DOHH2 (cell line): ENCODE data around the gene FASTKD1.
"Not testable (repeated sequence)": the region's sequence is repeated elsewhere in the genome, so short reads cannot be mapped to it uniquely, and the experiment has no call there.

Experiments used
- H3F3A ChIP-seq: fragments of 200-600 bp; sonication (generic), shearing (Covaris generic); 2 replicates; pipeline ENCODE4 v1.6.0; 2016; ENCODE audit warnings: antibody characterized with exemption, mild to moderate bottlenecking; ENCODE audit not compliant: control insufficient read depth, insufficient read depth
- H3K27ac ChIP-seq: fragments of 200-600 bp; sonication (generic); 2 replicates; pipeline ENCODE4 v1.5.1; 2014; ENCODE audit warnings: low read depth, mild to moderate bottlenecking, low read length, moderate library complexity
- H3K27me3 ChIP-seq: fragments of 200-600 bp; sonication (generic); 2 replicates; pipeline ENCODE4 v1.6.1; 2014; ENCODE audit warnings: mild to moderate bottlenecking, low read length, mixed read lengths; ENCODE audit not compliant: control insufficient read depth
- H3K36me3 ChIP-seq: fragments of 200-600 bp; sonication (generic); 2 replicates; pipeline ENCODE4 v1.6.1; 2014; ENCODE audit warnings: mild to moderate bottlenecking, low read length, moderate library complexity, mixed read lengths; ENCODE audit not compliant: control insufficient read depth
- H3K4me1 ChIP-seq: fragments of 200-600 bp; sonication (generic); 2 replicates; pipeline ENCODE4 v1.6.1; 2014; ENCODE audit warnings: mild to moderate bottlenecking, low read length, mixed read lengths; ENCODE audit not compliant: control insufficient read depth
- H3K4me2 ChIP-seq: fragments of 200-600 bp; sonication (generic); 2 replicates; pipeline ENCODE4 v1.6.0; 2014; ENCODE audit warnings: mild to moderate bottlenecking, low read length, moderate library complexity
- H3K4me3 ChIP-seq: fragments of 200-600 bp; sonication (generic); 2 replicates; pipeline ENCODE4 v1.5.1; 2014; ENCODE audit warnings: mild to moderate bottlenecking, low read length, mixed read lengths
- H3K79me2 ChIP-seq: fragments of 200-600 bp; sonication (generic); 2 replicates; pipeline ENCODE4 v1.6.1; 2014; ENCODE audit warnings: mild to moderate bottlenecking, low read length, mixed read lengths; ENCODE audit not compliant: control insufficient read depth
- H3K9me2 ChIP-seq: fragments of 200-600 bp; sonication (generic); replicated peaks from 2 replicates; pipeline ENCODE4 v1.6.1; 2014; ENCODE audit warnings: mild to moderate bottlenecking, low read length, mixed read lengths; ENCODE audit not compliant: control insufficient read depth
- H3K9me3 ChIP-seq: fragments of 200-600 bp; sonication (generic); 2 replicates; pipeline ENCODE4 v1.6.1; 2014; ENCODE audit warnings: antibody characterized with exemption, low read length, mixed read lengths; ENCODE audit not compliant: control insufficient read depth, insufficient read depth
- H4K20me1 ChIP-seq: fragments of 200-600 bp; sonication (generic); 2 replicates; pipeline ENCODE4 v1.6.0; 2014; ENCODE audit warnings: low read depth, mild to moderate bottlenecking, antibody characterized with exemption, low read length, moderate library complexity; ENCODE audit not compliant: control insufficient read depth, insufficient read depth
- EZH2phosphoT487 ChIP-seq: fragments of 200-600 bp; sonication (generic); IDR thresholded peaks from 2 replicates; pipeline ENCODE4 v1.6.1; 2017; ENCODE audit warnings: borderline replicate concordance, mild to moderate bottlenecking, antibody characterized with exemption, low read length, moderate library complexity, mixed read lengths
- TF ChIP-seq, protein P1 (sequence below): fragments of 200-600 bp; sonication (generic); IDR thresholded peaks from one replicate; pipeline ENCODE4 v1.5.1; 2014; ENCODE audit warnings: antibody characterized with exemption, mild to moderate bottlenecking, low read depth, low read length; ENCODE audit not compliant: poor library complexity, severe bottlenecking

Gene FASTKD1

DNA sequence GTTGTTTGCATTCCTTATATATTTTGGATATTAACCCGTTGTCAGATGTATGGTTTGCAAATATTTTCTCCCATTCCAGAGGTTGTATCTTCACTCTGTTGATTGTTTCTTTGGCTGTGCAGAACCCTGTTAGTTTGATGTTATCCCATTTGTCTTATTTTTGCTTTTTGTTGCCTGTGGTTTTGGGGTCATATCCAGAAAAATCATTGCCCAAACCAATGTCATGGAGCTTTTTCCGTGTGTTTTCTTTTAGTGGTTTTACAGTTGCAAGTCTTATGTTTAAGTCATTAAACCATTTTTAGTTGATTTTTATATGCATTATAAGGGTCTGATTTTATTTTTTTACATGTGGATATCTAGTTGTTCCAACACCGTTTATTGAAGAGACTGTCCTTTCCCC, 46.3 kb upstream of the FASTKD1 start:
- H3K27ac ChIP-seq, result no peak overlapping the region

DNA sequence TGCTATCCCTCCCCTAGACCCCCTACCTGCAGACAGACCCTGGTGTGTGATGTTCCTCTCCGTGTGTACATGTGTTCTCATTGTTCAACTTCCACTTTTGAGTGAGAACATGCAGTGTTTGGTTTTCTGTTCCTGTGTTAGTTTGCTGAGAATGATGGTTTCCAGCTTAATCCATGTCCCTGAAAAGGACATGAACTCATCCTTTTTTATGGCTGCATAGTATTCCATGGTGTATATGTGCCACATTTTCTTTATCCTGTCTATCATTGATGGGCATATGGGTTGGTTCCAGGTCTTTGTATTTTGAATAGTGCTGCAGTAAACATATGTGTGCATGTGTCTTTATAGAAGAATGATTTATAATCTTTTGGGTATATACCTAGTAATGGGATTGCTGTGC, 42.3 kb upstream of the FASTKD1 start:
- Histone ChIP-seq H3K79me2 (peaks cover 22% of the 10 kb centered on the region), H3K36me3 (peaks cover 69% of the 10 kb centered on the region)
- H3K27me3 ChIP-seq, H3K27ac ChIP-seq, H3K9me3 ChIP-seq, H3K9me2 ChIP-seq, H3K4me3 ChIP-seq, H3K4me2 ChIP-seq, H4K20me1 ChIP-seq, H3F3A ChIP-seq, H3K4me1 ChIP-seq: not testable (repeated sequence)

More for the DNA sequence above, 46.3 kb upstream of the FASTKD1 start:
- Histone ChIP-seq H3K4me1 (no peaks in the 10 kb centered on the region), H4K20me1 (peaks cover 3% of the 10 kb centered on the region; the same call in 1 of the 2 replicates), H3K9me2 (no peaks in the 10 kb centered on the region), H3K4me3 (no peak overlapping the region), H3F3A (0 out of 2 replicates have a peak, but pooled peaks cover 3% of the 10 kb centered on the region), H3K36me3 (peaks cover 56% of the 10 kb centered on the region), H3K79me2 (peaks cover 22% of the 10 kb centered on the region), H3K4me2 (no peak overlapping the region), H3K9me3 (no peaks in the 10 kb centered on the region), H3K27me3 (no peaks in the 10 kb centered on the region)
- TF ChIP-seq EZH2phosphoT487, result no peak
- TF ChIP-seq, protein P1, sequence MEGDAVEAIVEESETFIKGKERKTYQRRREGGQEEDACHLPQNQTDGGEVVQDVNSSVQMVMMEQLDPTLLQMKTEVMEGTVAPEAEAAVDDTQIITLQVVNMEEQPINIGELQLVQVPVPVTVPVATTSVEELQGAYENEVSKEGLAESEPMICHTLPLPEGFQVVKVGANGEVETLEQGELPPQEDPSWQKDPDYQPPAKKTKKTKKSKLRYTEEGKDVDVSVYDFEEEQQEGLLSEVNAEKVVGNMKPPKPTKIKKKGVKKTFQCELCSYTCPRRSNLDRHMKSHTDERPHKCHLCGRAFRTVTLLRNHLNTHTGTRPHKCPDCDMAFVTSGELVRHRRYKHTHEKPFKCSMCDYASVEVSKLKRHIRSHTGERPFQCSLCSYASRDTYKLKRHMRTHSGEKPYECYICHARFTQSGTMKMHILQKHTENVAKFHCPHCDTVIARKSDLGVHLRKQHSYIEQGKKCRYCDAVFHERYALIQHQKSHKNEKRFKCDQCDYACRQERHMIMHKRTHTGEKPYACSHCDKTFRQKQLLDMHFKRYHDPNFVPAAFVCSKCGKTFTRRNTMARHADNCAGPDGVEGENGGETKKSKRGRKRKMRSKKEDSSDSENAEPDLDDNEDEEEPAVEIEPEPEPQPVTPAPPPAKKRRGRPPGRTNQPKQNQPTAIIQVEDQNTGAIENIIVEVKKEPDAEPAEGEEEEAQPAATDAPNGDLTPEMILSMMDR, result no peak

DNA sequence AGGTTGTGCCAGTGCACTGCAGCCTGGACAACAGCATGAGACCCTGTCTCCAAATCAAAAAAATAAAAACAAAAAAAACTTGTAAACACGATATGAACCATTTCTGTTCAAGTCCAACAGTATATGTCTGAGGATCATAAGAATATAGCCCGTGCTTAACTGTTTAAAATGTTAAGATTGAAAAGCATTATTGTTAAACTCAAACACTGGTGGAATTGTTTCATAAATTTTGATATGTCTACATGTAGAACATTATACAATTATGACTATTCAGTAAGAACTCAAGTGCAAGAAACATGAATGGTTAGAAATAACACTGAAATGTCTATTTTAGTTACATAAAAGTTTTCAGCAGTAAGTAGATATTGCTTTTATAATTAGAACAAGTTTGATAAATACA, 40.2 kb upstream of the FASTKD1 start:
- no peak overlapping the region for H3K4me2 ChIP-seq
- no peaks in the 10 kb centered on the region for H3K9me2 ChIP-seq
- H4K20me1 ChIP-seq, result no peaks in the 10 kb centered on the region
- peaks cover 76% of the 10 kb centered on the region for H3K36me3 ChIP-seq
- no peak for TF ChIP-seq EZH2phosphoT487
- TF ChIP-seq, protein P1, result no peak
- no peaks in the 10 kb centered on the region for H3K9me3 ChIP-seq
- no peaks in the 10 kb centered on the region for H3K4me1 ChIP-seq
- no peaks in the 10 kb centered on the region for H3F3A ChIP-seq
- H3K4me3 ChIP-seq, result no peak overlapping the region
- no peaks in the 10 kb centered on the region for H3K27me3 ChIP-seq
- no peak overlapping the region for H3K27ac ChIP-seq
- peaks cover 16% of the 10 kb centered on the region for H3K79me2 ChIP-seq

DNA sequence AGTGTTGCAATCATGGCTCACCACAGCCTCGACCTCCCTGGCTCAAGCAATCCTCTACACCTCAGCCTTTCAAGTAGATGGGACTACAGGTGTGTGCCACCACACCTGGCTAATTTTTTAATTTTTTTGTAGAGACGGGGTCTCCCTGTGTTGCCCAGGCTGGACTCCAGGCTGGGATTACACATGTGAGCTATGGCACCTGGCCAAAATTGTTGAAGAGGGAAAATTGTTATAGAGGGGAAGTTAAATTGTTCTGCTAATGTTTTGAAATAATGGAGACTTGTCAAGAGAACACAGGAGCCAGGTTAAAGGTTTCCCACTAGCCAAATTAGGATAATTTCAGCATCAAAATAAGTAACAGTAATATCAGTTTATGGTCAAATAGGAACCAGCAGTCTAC, 35.6 kb upstream of the FASTKD1 start:
- Histone ChIP-seq H3K9me2 (no peaks in the 10 kb centered on the region), H3K79me2 (no peaks in the 10 kb centered on the region; the same call in 1 of the 2 replicates), H3K4me1 (no peaks in the 10 kb centered on the region), H3F3A (no peaks in the 10 kb centered on the region), H3K27ac (no peak overlapping the region), H3K36me3 (peaks cover 84% of the 10 kb centered on the region), H3K4me2 (no peak overlapping the region), H3K9me3 (no peaks in the 10 kb centered on the region), H3K4me3 (no peak overlapping the region), H3K27me3 (no peaks in the 10 kb centered on the region), H4K20me1 (no peaks in the 10 kb centered on the region)
- TF ChIP-seq EZH2phosphoT487, result no peak
- TF ChIP-seq, protein P1, result no peak
